ENCODE results near the gene PICK1.
A peak's percentile ranks its signal among the peaks of the same experiment; 100 is the strongest.

The PICK1 gene

DNA sequence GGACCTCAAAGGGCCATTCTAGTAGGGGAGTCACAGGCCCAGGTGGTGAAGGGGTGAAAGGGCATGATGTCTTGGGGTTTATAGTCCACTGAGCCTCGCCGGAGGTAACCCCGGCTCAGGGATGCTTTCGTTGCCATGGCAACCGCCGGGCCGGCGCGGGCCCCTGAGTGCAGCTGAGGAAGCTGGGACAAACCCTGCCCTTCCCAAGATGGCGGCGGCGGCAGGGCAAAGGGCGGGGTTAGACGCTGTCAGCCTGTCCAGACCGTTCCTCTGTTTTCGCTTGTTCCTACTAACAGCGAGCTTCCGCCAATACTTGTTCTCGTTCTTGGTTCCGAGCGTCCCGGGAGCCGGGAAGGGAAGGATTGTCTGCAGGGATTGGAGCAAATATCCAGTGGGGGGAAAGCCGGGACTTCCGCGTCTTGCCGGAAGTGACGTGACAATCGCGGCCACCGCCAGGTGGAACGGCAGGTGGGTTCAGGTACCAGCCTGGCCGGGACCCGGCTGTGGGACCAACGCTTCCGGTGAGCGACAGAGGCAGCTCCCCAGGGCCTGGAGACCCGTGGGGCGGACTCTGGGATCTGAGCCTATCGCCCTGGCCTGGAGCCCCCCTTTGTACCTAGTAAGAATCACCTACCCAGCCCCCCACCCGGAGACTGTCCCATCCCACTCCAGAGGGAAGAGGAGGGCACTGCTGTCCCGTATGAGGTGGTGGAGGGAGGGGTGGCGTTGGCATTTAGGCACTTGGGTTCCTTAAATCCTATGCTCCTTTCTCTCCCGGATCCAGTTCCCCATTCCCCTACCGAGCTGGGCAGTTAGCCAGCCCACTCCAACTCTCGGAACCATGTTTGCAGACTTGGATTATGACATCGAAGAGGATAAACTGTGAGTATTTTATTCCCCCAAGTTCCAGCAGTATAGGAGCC, at the start of gene PICK1:
Gene PICK1, plus strand, starts transcription at position 436 of the 923 bp plus-strand sequence. Its CDS starts 406 bp downstream, at position 842.
- Mint-ChIP-seq H3K27ac (peak within 1 kb of the TSS; percentile 95), H3K4me1 (ENCODE audit: low read depth) (peaks cover 25% of the 10 kb centered on the region), H3K36me3 (ENCODE audit: low read depth) (peaks cover 42% of the 10 kb centered on the region), H3K9me3 (no peaks in the 10 kb centered on the region), H3K4me3 (peak within 1 kb of the TSS; percentile 84), H3K27me3 (peaks cover 28% of the 10 kb centered on the region)
- intact Hi-C loops (cut with micrococcal nuclease) = loop anchor here (5.0 kb wide), 1 partner anchor 175 kb away; no protein-coding TSS in a partner anchor

DNA sequence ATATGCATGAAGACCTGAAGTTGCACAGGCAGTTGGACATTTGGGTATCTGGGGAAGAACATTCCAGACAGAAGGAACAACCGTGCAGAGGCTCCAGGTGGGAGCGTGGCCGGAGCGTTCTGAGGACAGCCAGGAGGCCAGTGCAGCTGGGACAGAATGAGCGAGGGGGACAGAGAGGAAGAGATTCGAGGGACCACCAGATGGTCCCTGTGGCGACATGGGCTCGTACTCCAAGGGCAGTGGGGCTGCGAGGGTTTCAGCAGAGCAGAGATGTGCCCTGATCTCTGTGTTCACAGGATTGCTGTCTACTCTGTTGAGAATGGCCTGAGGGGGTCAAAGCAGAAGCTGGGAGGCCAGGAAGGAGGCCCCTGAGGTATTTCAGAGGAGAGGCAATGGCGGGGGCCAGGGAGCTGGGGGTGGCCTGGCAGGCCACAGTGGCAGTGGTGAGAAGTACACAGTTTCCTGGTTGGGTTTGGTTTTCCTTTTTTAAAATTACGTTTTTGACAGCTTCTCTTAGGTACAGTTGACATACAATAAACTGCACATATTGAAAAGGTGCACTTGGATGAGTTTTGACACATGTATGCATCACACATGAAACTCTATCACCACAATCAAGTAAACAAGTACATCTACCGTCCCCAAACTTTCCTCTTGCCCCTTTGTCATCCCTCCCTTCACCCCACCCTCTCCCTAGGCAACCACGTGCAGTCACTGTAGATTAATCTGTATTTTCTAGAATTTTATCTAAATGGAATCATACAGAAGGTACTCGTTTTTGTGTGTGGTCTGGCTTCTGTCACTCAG, 48.0 kb upstream of the PICK1 start:
- Mint-ChIP-seq H3K27me3 (no peaks in the 10 kb centered on the region), H3K4me3 (no peak overlapping the region), H3K4me1 (ENCODE audit: low read depth) (no peaks in the 10 kb centered on the region), H3K27ac (no peak overlapping the region), H3K9me3 (no peaks in the 10 kb centered on the region), H3K36me3 (ENCODE audit: low read depth) (no peaks in the 10 kb centered on the region)
- intact Hi-C loops (cut with micrococcal nuclease) = no loop called here

DNA sequence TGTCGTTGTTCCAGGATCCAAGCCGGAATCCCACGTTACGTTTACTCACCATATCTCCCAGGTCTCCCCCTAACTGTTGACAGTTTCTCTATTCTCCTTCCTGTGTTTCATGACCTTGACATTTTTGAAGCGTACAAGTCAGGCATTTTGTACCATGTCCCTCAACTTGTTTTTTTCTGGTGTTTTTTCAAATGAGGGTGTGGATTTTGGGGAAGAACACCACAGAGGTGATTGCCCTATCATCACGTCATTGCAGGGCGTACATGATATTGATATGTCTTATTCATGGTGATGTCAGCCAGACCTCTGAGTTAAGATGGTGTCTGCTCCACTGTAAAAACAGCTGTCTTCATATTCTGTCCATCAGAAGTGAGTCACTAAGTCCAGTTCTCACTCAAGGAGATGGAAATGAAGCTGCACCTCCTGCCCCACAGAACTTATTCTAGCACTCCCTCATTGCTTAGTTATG, 44.6 kb upstream of the PICK1 start:
- H3K4me3 Mint-ChIP-seq = no peak overlapping the region
- H3K9me3 Mint-ChIP-seq = no peaks in the 10 kb centered on the region
- intact Hi-C loops (cut with micrococcal nuclease) = no loop called here

DNA sequence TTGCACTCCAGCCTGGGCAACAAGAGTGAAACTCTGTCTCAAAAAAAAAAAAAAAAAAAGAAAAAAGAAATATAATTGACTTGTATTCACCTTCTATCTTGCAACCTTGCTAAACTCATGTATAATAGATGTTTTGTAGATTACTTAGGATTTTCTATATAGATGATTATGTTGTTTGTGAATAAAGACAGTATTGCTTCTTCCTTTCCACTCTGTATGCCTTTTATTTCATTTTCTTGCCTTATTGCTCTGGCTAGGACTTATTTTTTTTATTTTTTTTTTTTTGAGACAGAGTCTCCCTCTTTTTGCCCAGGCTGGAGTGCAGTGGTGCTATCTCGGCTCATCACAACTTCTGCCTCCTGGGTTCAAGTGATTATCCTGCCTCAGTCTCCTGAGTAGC, 43.1 kb upstream of the PICK1 start:
- H3K27me3 Mint-ChIP-seq = no peaks in the 10 kb centered on the region
- no peaks in the 10 kb centered on the region for H3K36me3 Mint-ChIP-seq (ENCODE audit: low read depth)
- intact Hi-C loops (cut with micrococcal nuclease) = no loop called here
- no peaks in the 10 kb centered on the region for H3K9me3 Mint-ChIP-seq
- H3K4me1 Mint-ChIP-seq (ENCODE audit: low read depth) = peaks cover 11% of the 10 kb centered on the region
- no peak overlapping the region for H3K4me3 Mint-ChIP-seq
- H3K27ac Mint-ChIP-seq = no peak overlapping the region

More for the DNA sequence above, 44.6 kb upstream of the PICK1 start:
- Mint-ChIP-seq H3K27me3 (no peaks in the 10 kb centered on the region), H3K27ac (no peak overlapping the region), H3K4me1 (ENCODE audit: low read depth) (peaks cover 5% of the 10 kb centered on the region), H3K36me3 (ENCODE audit: low read depth) (no peaks in the 10 kb centered on the region)

DNA sequence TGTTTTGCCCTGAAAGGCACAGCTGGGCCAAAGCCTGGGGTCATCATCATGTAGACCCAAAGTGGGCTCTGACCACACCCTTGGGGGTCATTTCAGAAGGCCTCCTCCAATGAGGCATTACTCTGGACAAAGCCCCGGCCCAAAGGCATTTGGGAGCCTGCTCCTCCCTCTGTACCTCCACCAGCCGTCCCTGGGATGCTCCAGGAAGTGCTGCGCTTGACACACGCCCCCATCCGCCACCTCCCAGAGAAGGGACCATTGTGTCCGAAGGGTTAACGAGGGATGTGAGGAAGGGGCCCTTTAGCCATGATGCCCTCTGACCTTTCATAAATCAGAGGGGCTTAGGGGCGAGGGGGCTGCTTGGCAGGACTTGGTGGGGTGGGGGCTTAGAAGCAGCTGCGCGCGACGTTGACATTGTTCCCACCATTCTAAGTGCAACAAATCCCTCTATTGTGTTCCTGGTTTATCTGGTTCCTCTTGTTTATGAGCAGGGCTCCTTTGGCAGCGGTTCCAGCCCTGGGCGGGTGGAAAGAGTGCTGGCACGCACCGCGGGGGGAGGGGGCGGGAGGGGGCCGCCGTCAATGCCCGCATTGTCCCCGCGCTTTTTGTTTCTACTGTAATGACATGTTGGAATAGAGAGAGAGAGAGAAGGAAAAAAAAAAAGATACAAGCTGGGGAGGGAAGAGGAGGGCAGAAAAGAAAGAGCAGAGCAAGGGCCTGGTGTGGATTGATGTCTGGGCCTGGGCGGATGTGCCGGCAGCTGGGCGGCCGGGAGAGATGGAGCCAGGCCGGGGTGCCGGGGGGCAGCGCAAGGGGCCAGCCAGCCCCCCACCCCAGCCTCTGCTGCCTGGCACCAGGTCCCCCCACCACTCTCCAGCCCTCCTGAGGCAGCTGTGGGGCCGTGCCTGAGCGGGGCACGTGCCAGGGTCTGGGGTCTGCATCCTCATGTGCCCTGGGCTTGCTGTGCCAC, 40.7 kb upstream of the PICK1 start:
- peak overlapping the region; percentile 26 for H3K27ac Mint-ChIP-seq
- H3K27me3 Mint-ChIP-seq = peaks cover 3% of the 10 kb centered on the region
- H3K4me3 Mint-ChIP-seq = no peak overlapping the region
- intact Hi-C loops (cut with micrococcal nuclease) = no loop called here
- no peaks in the 10 kb centered on the region for H3K9me3 Mint-ChIP-seq
- H3K36me3 Mint-ChIP-seq (ENCODE audit: low read depth) = no peaks in the 10 kb centered on the region
- H3K4me1 Mint-ChIP-seq (ENCODE audit: low read depth) = peaks cover 11% of the 10 kb centered on the region

DNA sequence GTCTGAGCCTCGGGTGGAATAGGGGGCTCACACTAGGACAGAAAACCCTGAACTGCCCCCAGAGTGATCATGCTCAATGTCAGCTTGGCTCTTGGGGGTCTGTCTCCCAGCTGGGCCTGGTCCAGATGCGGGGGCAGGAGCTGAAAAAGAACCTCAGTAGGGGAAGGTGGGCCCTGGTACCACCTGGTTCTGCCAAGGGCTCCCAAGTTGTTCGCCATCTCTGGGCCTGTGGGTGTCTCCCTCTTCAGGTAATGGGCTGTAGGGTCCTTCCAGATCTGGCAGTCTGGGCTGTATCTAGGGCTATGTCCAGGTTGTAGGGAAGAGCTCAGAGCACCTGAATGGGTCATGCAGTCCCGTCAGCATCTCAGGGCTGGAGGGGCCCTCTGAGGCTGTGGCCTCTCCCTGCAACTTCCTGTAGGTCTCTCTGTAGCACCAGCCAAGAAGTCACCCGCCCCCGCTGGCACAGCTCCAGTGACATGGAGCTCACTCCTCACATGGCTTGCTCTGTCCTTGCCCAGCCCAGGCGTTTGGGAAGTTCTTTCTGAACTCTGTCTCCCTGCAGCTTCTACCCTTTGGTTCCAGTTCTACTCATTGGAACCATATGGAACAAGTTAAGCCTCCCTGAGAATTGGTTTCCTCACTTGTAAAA, 39.8 kb upstream of the PICK1 start:
- peak overlapping the region; percentile 30 for H3K27ac Mint-ChIP-seq
- intact Hi-C loops (cut with micrococcal nuclease) = no loop called here
- H3K4me1 Mint-ChIP-seq (ENCODE audit: low read depth) = peaks cover 11% of the 10 kb centered on the region

DNA sequence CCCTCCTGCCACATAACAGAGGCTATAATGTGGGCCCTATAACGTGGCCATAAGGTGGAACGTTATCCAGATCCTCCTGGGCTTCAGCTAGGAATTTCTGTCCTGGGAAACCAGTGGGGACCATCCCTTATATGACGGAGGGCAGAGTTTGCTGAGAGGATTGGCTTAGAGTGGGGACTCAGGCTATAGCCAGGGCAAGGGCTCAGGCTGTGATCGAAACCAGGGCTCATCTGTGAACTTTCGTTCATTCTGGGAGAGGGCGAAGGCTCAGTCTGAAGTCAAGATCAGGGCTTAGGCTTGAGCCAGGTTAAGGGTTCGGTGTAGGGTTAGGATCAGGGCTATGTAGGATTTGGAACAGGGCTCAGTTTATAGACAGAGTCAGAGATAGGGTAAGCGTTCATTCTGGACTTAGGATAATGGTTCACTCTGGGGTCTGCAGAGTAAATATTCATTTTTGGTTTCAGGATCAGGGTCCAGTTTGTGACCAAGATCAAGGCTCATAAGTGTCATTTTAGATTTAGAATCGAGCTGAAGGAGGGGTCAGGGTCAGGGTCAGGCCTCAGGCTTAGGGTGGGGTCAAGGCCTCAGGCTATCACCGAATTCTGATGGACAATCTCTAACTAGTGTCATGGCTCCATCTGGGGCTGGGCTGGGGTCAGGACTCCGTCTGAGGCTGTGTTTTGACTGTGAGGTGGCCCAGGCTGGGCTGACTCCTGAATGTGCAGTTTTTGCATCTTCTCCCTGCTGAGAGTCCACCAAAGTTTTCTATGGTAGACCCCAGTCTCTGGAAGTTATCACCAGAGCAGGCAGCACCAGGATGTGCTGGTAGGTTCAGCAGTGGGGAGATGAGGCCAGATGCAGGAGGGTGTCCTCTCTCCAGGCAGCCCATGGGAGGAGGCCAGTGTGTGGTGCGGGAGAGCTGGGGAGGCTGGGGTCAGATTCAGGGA, 39.0 kb upstream of the PICK1 start:
- no peaks in the 10 kb centered on the region for H3K9me3 Mint-ChIP-seq
- H3K27me3 Mint-ChIP-seq = peaks cover 3% of the 10 kb centered on the region
- intact Hi-C loops (cut with micrococcal nuclease) = no loop called here
- peak overlapping the region; percentile 30 for H3K27ac Mint-ChIP-seq
- H3K4me3 Mint-ChIP-seq = no peak overlapping the region
- H3K4me1 Mint-ChIP-seq (ENCODE audit: low read depth) = peaks cover 11% of the 10 kb centered on the region
- H3K36me3 Mint-ChIP-seq (ENCODE audit: low read depth) = no peaks in the 10 kb centered on the region

More for the DNA sequence above, 39.8 kb upstream of the PICK1 start:
- Mint-ChIP-seq H3K9me3 (no peaks in the 10 kb centered on the region), H3K27me3 (peaks cover 3% of the 10 kb centered on the region), H3K36me3 (ENCODE audit: low read depth) (no peaks in the 10 kb centered on the region), H3K4me3 (no peak overlapping the region)

DNA sequence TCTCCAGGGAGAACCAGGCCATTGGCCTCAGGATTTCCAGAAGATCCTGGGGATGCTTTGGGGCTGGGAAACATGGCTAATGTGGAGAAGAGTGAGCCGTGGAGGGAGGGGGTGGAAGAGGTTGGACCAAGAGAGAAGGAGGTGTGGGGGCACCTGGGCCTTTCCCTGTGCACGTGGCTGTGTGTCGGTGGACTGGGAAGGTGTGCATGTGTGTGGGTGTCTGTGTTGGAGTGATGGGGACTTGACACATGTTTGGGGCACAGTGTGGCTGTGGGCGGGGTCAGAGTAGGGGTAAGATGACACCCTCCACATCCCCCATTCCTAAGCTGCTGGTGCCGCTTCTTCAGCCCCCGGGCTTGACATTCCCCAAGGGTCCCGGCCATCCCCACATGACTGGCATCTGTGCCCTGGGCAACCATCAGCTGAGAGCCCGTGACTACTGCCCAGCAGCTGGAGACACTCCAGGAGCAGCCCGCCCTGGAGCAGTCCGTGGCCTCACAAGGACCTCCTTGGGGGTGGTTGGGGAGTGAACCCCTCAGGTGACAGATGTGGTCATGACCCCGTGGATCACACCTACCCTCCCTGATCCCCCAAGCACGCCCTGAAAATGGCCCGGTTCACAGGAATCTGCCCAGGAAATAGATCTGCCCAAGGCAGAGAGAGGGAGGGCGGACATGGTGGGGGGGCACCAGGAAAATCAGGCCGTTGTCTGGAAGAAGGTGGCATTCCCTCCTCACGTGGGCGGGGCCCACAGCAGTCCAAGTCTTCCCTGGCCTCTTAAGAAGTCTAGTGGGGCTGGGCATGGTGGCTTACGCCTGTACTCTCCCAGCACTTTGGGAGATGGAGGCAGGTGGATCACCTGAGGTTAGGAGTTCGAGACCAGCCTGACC, 38.0 kb upstream of the PICK1 start:
- Mint-ChIP-seq H3K9me3 (no peaks in the 10 kb centered on the region), H3K4me3 (no peak overlapping the region), H3K27ac (peak overlapping the region; percentile 10), H3K36me3 (ENCODE audit: low read depth) (no peaks in the 10 kb centered on the region), H3K4me1 (ENCODE audit: low read depth) (peaks cover 11% of the 10 kb centered on the region), H3K27me3 (peaks cover 3% of the 10 kb centered on the region)
- intact Hi-C loops (cut with micrococcal nuclease) = no loop called here

DNA sequence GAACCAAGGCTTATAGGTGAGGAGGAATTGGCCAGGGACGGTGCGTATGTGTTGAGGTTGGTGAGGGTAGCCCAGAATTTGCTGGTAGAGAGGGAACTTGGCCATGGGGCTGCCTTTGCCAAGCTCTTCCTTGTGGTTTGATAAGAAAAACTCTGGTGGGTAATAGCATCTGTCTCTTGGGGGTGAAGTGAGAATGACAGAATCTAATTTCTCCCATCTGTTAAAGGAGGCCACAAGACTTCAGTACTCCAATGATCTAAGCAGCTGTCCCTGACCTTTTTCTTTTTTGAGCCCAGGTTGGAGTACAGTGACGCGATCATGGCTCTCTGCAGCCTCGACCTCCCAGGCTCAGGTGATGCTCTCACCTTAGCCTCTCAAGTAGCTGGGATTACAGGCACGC, 36.0 kb upstream of the PICK1 start:
- Mint-ChIP-seq H3K4me1 (ENCODE audit: low read depth) (peaks cover 11% of the 10 kb centered on the region), H3K36me3 (ENCODE audit: low read depth) (no peaks in the 10 kb centered on the region), H3K27me3 (peaks cover 10% of the 10 kb centered on the region), H3K4me3 (no peak overlapping the region), H3K9me3 (no peaks in the 10 kb centered on the region), H3K27ac (no peak overlapping the region)
- intact Hi-C loops (cut with micrococcal nuclease) = no loop called here

DNA sequence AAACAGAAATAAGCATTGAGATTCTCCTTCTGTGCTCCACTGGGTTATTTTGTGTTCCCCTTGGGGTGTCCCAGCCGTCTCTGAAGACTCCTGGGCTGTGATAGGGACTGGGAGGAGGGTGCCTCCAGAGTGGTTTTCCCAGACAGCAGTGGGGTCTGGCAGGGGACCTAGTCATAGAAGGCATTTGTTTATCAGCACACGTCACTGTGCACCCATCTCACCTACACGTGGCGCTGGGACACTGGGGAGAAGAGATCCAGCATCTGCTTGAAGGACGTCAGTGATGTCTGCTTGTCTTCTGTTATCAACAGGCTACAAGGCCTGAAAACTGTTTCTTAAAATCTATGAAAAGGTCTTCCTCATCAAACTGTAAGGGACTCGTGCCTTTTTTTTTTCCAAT, 34.2 kb upstream of the PICK1 start:
- H3K27me3 Mint-ChIP-seq = peaks cover 10% of the 10 kb centered on the region
- H3K36me3 Mint-ChIP-seq (ENCODE audit: low read depth) = no peaks in the 10 kb centered on the region
- intact Hi-C loops (cut with micrococcal nuclease) = no loop called here
- no peak overlapping the region for H3K4me3 Mint-ChIP-seq
- no peak overlapping the region for H3K27ac Mint-ChIP-seq
- no peaks in the 10 kb centered on the region for H3K9me3 Mint-ChIP-seq
- peaks cover 2% of the 10 kb centered on the region for H3K4me1 Mint-ChIP-seq (ENCODE audit: low read depth)

DNA sequence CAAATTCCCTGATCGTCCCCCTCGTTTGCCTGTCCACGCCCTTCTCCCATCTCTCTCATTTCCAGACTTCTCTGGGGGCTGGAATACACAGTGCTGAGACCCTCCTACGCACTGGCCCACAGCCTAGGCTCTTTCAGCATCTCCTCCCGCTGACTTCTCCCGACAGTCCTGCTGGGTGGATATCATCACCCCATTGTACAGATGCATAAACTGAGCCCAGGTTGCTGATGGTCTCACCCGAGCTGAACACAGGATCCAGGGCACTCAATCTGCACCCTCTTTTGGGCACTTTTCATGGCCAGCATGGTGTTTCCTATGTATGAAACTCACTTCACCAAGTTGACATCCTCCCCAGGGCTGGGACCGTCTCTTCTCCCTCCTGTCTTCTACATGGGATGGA, 31.7 kb upstream of the PICK1 start:
- Mint-ChIP-seq H3K4me3 (no peak overlapping the region), H3K9me3 (no peaks in the 10 kb centered on the region), H3K27me3 (peaks cover 16% of the 10 kb centered on the region), H3K36me3 (ENCODE audit: low read depth) (no peaks in the 10 kb centered on the region), H3K4me1 (ENCODE audit: low read depth) (no peaks in the 10 kb centered on the region), H3K27ac (no peak overlapping the region)
- intact Hi-C loops (cut with micrococcal nuclease) = no loop called here

Data from dendritic cell treated with granulocyte-macrophage colony-stimulating factor and Interleukin-4, amounts not matched to agents 40 ng/mL and 50 ng/mL, for 4 days (primary cell).